Liver (tissue), 9 donors: ENCODE measurements around the gene ARID4B. TPM values are rescaled to one million over a fixed set of nuclear protein-coding genes. Genes with fewer than 3 reads are reported as not detected.
A peak's percentile ranks its signal among the peaks of the same experiment; 100 is the strongest.

Source experiments
- DNase-seq: peaks from one replicate; pipeline ENCODE4 v3.0.0-alpha.2; 2017; ENCODE audit warnings: low spot score
- H3K27ac ChIP-seq, 2 donors: one replicate each; pipeline ENCODE4 v1.7.0; 2013; ENCODE audit warnings: inconsistent platforms in 2 of 2, low read length in 2 of 2, control low read depth in 1 of 2, low read depth in 1 of 2, mild to moderate bottlenecking in 1 of 2
- H3K27me3 ChIP-seq, 4 donors: one replicate each; pipeline versions ENCODE4 v1.6.1 to v1.7.0; 2013; ENCODE audit warnings: low read length in 3 of 4, inconsistent platforms in 1 of 4, mild to moderate bottlenecking in 1 of 4, moderate library complexity in 1 of 4; ENCODE audit not compliant: control insufficient read depth in 4 of 4, insufficient read depth in 4 of 4
- H3K36me3 ChIP-seq, 4 donors: one replicate each; pipeline versions ENCODE4 v1.6.1 to v1.7.0; 2013; ENCODE audit warnings: low read length in 3 of 4, mild to moderate bottlenecking in 3 of 4, low read depth in 1 of 4, moderate library complexity in 1 of 4; ENCODE audit not compliant: control insufficient read depth in 4 of 4, insufficient read depth in 3 of 4
- H3K4me1 ChIP-seq, 4 donors: one replicate each; pipeline versions ENCODE4 v1.6.1 to v1.7.0; 2013; ENCODE audit warnings: low read length in 3 of 4, mild to moderate bottlenecking in 3 of 4, moderate library complexity in 1 of 4; ENCODE audit not compliant: control insufficient read depth in 4 of 4, insufficient read depth in 4 of 4
- H3K4me3 ChIP-seq, 3 donors: one replicate each; pipeline versions ENCODE4 v1.6.1 to v1.7.0; 2013; ENCODE audit warnings: low read length in 3 of 3, control low read depth in 1 of 3, low read depth in 1 of 3, mild to moderate bottlenecking in 1 of 3
- H3K9ac ChIP-seq, 2 donors: one replicate each; pipeline ENCODE4 v1.7.0; 2013; ENCODE audit warnings: low read length in 2 of 2, mild to moderate bottlenecking in 2 of 2, moderate library complexity in 2 of 2, control low read depth in 1 of 2, low read depth in 1 of 2
- H3K9me3 ChIP-seq, 4 donors: one replicate each; pipeline versions ENCODE4 v1.6.1 to v1.7.0; 2013; ENCODE audit warnings: low read length in 3 of 4; ENCODE audit not compliant: control insufficient read depth in 4 of 4
- ATF3 ChIP-seq: IDR thresholded peaks from 2 replicates; pipeline ENCODE4 v1.6.1; 2016; ENCODE audit warnings: antibody characterized with exemption
- EGR1 ChIP-seq, 2 donors: IDR thresholded peaks; 2 replicates each; pipeline ENCODE4 v1.6.1; 2016 to 2018; ENCODE audit warnings: antibody characterized with exemption in 2 of 2, low read depth in 2 of 2
- FOXA1 ChIP-seq: IDR thresholded peaks from 2 replicates; pipeline ENCODE4 v1.6.1; 2016; ENCODE audit warnings: antibody characterized with exemption
- FOXA2 ChIP-seq: IDR thresholded peaks from 2 replicates; pipeline ENCODE4 v1.6.1; 2016; ENCODE audit warnings: antibody characterized with exemption
- GABPA ChIP-seq, 2 donors: IDR thresholded peaks in 1 of 2; conservative IDR thresholded peaks in 1 of 2; 2 replicates each; pipeline ENCODE4 v1.6.1; 2016; ENCODE audit warnings: antibody characterized with exemption in 2 of 2, mild to moderate bottlenecking in 1 of 2, moderate library complexity in 1 of 2
- HNF4A ChIP-seq, 2 donors: conservative IDR thresholded peaks; 2 replicates each; pipeline ENCODE4 v1.6.1; 2016; ENCODE audit warnings: antibody characterized with exemption in 2 of 2, mild to moderate bottlenecking in 2 of 2
- HNF4G ChIP-seq: IDR thresholded peaks from 2 replicates; pipeline ENCODE4 v1.6.1; 2016; ENCODE audit warnings: antibody characterized with exemption
- JUND ChIP-seq, 2 donors: IDR thresholded peaks; 2 replicates each; pipeline ENCODE4 v1.6.1; 2016; ENCODE audit warnings: antibody characterized with exemption in 2 of 2
- MAX ChIP-seq: IDR thresholded peaks from 2 replicates; pipeline ENCODE4 v1.6.1; 2016; ENCODE audit warnings: antibody characterized with exemption
- NR2F2 ChIP-seq: IDR thresholded peaks from 2 replicates; pipeline ENCODE4 v1.6.1; 2016; ENCODE audit warnings: antibody characterized with exemption
- RAD21 ChIP-seq, 2 donors: IDR thresholded peaks; 2 replicates each; pipeline ENCODE4 v1.6.1; 2016; ENCODE audit warnings: antibody characterized with exemption in 2 of 2, mild to moderate bottlenecking in 2 of 2
- RXRA ChIP-seq, 2 donors: IDR thresholded peaks; 2 replicates each; pipeline ENCODE4 v1.6.1; 2017 to 2018; ENCODE audit warnings: antibody characterized with exemption in 2 of 2, mild to moderate bottlenecking in 1 of 2
- SP1 ChIP-seq: IDR thresholded peaks from 2 replicates; pipeline ENCODE4 v1.6.1; 2018; ENCODE audit warnings: antibody characterized with exemption, mild to moderate bottlenecking
- TAF1 ChIP-seq: conservative IDR thresholded peaks from 2 replicates; pipeline ENCODE4 v1.6.1; 2016; ENCODE audit warnings: antibody characterized with exemption, mild to moderate bottlenecking
- YY1 ChIP-seq: IDR thresholded peaks from 2 replicates; pipeline ENCODE4 v1.6.1; 2016; ENCODE audit warnings: antibody characterized with exemption, mild to moderate bottlenecking
- ZBTB33 ChIP-seq: IDR thresholded peaks from 2 replicates; pipeline ENCODE4 v1.6.1; 2016; ENCODE audit warnings: antibody characterized with exemption
- WGBS: extraction: QIAGEN DNeasy Blood & Tissue Kit; methylation state at CpG from one replicate; pipeline ENCODE4 v1.1.7; 2013; 5-methylcytosine and 5-hydroxymethylcytosine counted together
- polyA plus RNA-seq, 2 donors: library from polyadenylated mRNA; stranded (reverse) in 1 of 2; unstranded in 1 of 2; fragments of 200-250 nt in 1 of 2; fragments of >200 nt in 1 of 2; fragmentation: Nextera tagmentation in 1 of 2; extraction: Ambion mirVana in 1 of 2; gene quantifications; one replicate each; pipeline versions ENCODE4 v1.2.1 to v1.2.3, GENCODE V29; 2013 to 2015
- total RNA-seq, 2 donors: library from RNA; depleted of rRNA; stranded (reverse); fragments of >200 nt; gene quantifications; one replicate each; pipeline ENCODE4 v1.2.3, GENCODE V29; 2014
- TF ChIP-seq, protein P1 (sequence below): IDR thresholded peaks from 2 replicates; pipeline ENCODE4 v1.6.1; 2016; ENCODE audit warnings: antibody characterized with exemption, mild to moderate bottlenecking
- TF ChIP-seq, protein P2 (sequence below): fragments of 150-350 bp; IDR thresholded peaks from 2 replicates; pipeline ENCODE4 v1.5.1; 2017; ENCODE audit warnings: improper control_type of control experiment, low read depth, low read length; ENCODE audit not compliant: missing input control
- donor health status: healthy.
- donor health status: healthy.
- donor health status: healthy.
- donor health status: healthy.
- donor health status: healthy.

The ARID4B gene
- total and polyA plus RNA-seq, 4 donors: 4.2 to 27.3 (median 21.3) TPM

DNA sequence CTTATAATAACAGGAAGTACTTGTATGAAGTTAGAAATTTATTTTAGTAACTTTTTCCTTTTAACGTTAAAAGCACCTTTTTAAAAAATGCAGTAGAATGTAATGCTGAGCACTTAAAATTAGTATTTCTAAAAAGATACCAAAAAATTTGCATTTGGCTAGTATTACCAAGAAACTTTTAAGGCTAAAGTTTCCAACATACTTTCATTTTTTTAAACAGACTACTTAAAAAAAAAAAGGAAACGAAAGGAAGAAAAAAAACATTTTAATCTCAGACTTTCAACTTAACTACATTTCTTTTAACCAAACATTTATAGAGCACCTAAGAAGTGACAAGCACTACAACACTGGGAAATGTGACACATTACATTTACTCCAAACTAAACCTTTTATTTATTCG is 2.8 kb downstream of the ARID4B start:
- DNase-seq: no peak
- H3K9me3 ChIP-seq: no peaks in the 10 kb centered on the region
- no peak overlapping the region for H3K4me3 ChIP-seq
- TF ChIP-seq FOXA2 (no peak), NR2F2 (no peak), ATF3 (no peak), HNF4A (conservative IDR thresholded peaks at IDR 0.05) (no peak), YY1 (no peak), SP1 (no peak), RAD21 (IDR thresholded peaks at IDR 0.05) (no peak), RXRA (IDR thresholded peaks at IDR 0.05) (no peak), HNF4G (no peak), EGR1 (IDR thresholded peaks at IDR 0.05; ENCODE audit: low read depth in 2 of 2) (no peak)
- TF ChIP-seq, protein P1, sequence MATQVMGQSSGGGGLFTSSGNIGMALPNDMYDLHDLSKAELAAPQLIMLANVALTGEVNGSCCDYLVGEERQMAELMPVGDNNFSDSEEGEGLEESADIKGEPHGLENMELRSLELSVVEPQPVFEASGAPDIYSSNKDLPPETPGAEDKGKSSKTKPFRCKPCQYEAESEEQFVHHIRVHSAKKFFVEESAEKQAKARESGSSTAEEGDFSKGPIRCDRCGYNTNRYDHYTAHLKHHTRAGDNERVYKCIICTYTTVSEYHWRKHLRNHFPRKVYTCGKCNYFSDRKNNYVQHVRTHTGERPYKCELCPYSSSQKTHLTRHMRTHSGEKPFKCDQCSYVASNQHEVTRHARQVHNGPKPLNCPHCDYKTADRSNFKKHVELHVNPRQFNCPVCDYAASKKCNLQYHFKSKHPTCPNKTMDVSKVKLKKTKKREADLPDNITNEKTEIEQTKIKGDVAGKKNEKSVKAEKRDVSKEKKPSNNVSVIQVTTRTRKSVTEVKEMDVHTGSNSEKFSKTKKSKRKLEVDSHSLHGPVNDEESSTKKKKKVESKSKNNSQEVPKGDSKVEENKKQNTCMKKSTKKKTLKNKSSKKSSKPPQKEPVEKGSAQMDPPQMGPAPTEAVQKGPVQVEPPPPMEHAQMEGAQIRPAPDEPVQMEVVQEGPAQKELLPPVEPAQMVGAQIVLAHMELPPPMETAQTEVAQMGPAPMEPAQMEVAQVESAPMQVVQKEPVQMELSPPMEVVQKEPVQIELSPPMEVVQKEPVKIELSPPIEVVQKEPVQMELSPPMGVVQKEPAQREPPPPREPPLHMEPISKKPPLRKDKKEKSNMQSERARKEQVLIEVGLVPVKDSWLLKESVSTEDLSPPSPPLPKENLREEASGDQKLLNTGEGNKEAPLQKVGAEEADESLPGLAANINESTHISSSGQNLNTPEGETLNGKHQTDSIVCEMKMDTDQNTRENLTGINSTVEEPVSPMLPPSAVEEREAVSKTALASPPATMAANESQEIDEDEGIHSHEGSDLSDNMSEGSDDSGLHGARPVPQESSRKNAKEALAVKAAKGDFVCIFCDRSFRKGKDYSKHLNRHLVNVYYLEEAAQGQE: no peak
- TF ChIP-seq, protein P2, sequence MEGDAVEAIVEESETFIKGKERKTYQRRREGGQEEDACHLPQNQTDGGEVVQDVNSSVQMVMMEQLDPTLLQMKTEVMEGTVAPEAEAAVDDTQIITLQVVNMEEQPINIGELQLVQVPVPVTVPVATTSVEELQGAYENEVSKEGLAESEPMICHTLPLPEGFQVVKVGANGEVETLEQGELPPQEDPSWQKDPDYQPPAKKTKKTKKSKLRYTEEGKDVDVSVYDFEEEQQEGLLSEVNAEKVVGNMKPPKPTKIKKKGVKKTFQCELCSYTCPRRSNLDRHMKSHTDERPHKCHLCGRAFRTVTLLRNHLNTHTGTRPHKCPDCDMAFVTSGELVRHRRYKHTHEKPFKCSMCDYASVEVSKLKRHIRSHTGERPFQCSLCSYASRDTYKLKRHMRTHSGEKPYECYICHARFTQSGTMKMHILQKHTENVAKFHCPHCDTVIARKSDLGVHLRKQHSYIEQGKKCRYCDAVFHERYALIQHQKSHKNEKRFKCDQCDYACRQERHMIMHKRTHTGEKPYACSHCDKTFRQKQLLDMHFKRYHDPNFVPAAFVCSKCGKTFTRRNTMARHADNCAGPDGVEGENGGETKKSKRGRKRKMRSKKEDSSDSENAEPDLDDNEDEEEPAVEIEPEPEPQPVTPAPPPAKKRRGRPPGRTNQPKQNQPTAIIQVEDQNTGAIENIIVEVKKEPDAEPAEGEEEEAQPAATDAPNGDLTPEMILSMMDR: no peak
- no peaks in the 10 kb centered on the region for H3K27me3 ChIP-seq
- peaks cover 0 to 4% (median 0%) of the 10 kb centered on the region in 4 donors for H3K36me3 ChIP-seq
- H3K27ac ChIP-seq: no peak overlapping the region
- 29% methylated on average over 3 of the region's 3 CpGs for WGBS
- H3K9ac ChIP-seq: peak overlapping the region; percentile 13 to 41
- H3K4me1 ChIP-seq: peaks cover 3 to 25% (median 23%) of the 10 kb centered on the region in 4 donors

DNA sequence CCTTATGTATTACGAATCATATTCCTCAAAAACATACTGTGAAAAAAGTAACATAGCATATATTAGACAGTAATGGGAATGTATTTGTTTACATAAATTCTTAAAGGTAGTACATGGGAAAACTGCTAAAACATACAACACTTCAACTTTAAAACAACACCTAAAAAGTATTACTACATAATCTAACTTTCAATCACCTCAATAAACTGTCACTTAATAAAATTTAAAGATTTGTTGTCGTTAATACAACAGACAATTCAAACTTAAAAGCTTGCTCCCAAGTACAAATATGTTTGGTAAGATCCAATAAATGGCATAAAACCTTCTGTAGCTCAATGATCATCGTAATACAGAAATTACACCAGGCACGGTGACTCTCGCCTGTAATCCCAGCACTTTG is 3.7 kb downstream of the ARID4B start:
- Histone ChIP-seq H3K27me3 (no peaks in the 10 kb centered on the region), H3K27ac (no peak overlapping the region), H3K36me3 (peaks cover 0 to 4% (median under 1%) of the 10 kb centered on the region in 4 donors), H3K4me3 (no peak overlapping the region), H3K9ac (no peak overlapping the region), H3K4me1 (peaks cover 2 to 19% (median 17%) of the 10 kb centered on the region in 4 donors), H3K9me3 (no peaks in the 10 kb centered on the region)
- DNase-seq: no peak
- 93% methylated on average over 5 of the region's 5 CpGs for WGBS
- TF ChIP-seq FOXA2 (no peak), JUND (IDR thresholded peaks at IDR 0.05) (no peak), ZBTB33 (no peak), MAX (no peak), GABPA (IDR thresholded peaks at IDR 0.05 in 1 of 2, conservative IDR thresholded peaks at IDR 0.05 in 1 of 2) (no peak), ATF3 (no peak), RAD21 (IDR thresholded peaks at IDR 0.05) (no peak), FOXA1 (no peak), NR2F2 (no peak), YY1 (no peak), TAF1 (no peak), HNF4G (no peak), HNF4A (conservative IDR thresholded peaks at IDR 0.05) (no peak)
- TF ChIP-seq, protein P1: no peak
- TF ChIP-seq, protein P2: no peak
